K562 (cell line): Measurements from ENCODE around the gene ATP5PF. TPM values are rescaled to one million over a fixed set of nuclear protein-coding genes. Genes with fewer than 3 reads are reported as not detected.

Source experiments
- CBX3 ChIP-seq, 2 experiments: IDR thresholded peaks; 1 replicate in 1 of 2; 2 replicates in 1 of 2; pipeline ENCODE4 v1.6.1; 2012; ENCODE audit warnings: inconsistent platforms in 2 of 2, low read length in 2 of 2, borderline replicate concordance in 1 of 2, control low read depth in 1 of 2
- CHD1 ChIP-seq: fragments of 200-600 bp; sonication (generic); IDR thresholded peaks from one replicate; pipeline ENCODE4 v1.6.1; 2012; ENCODE audit warnings: mild to moderate bottlenecking, moderate library complexity, low read length, inconsistent platforms
- DDX20 ChIP-seq: fragments of 450-650 bp; IDR thresholded peaks from 2 replicates; pipeline ENCODE4 v1.6.1; 2016; ENCODE audit warnings: missing genetic modification characterization, low read depth, mild to moderate bottlenecking, missing compliant biosample characterization, moderate library complexity
- FOS ChIP-seq: IDR thresholded peaks from 3 replicates; pipeline ENCODE4 v1.6.1; 2011; ENCODE audit not compliant: insufficient read length; ENCODE audit errors: extremely low read depth
- GABPB1 ChIP-seq: sonication (generic); formaldehyde crosslinking; IDR thresholded peaks from 2 replicates; pipeline ENCODE4 v1.8.0; 2022; ENCODE audit warnings: mild to moderate bottlenecking, missing genetic modification reagents
- HNRNPK ChIP-seq: fragments of 200-400 bp; formaldehyde crosslinking; IDR thresholded peaks from one replicate; pipeline ENCODE4 v1.6.1; 2018; ENCODE audit warnings: mild to moderate bottlenecking, low read depth, low read length; ENCODE audit not compliant: poor library complexity, severe bottlenecking
- JUND ChIP-seq, 2 experiments: IDR thresholded peaks; 2 replicates in 1 of 2; 3 replicates in 1 of 2; pipeline ENCODE4 v1.6.1; 2011; ENCODE audit warnings: borderline replicate concordance in 2 of 2, low read depth in 2 of 2, low read length in 2 of 2, improper control_type of control experiment in 1 of 2, missing biosample characterization in 1 of 2, missing genetic modification characterization in 1 of 2, missing genetic modification reagents in 1 of 2
- PRPF4 ChIP-seq: fragments of 200-400 bp; formaldehyde crosslinking; IDR thresholded peaks from one replicate; pipeline ENCODE4 v1.6.1; 2017; ENCODE audit warnings: low read length, low read depth, mild to moderate bottlenecking; ENCODE audit not compliant: insufficient read depth, poor library complexity, severe bottlenecking
- SMAD4 ChIP-seq: fragments of 250-450 bp; sonication (Bioruptor Pico); conservative IDR thresholded peaks from 2 replicates; pipeline ENCODE4 v1.8.0; 2021; ENCODE audit warnings: inconsistent platforms, mild to moderate bottlenecking, moderate library complexity
- ZKSCAN3 ChIP-seq: fragments of 250-450 bp; sonication (Bioruptor Pico); IDR thresholded peaks from 2 replicates; pipeline ENCODE4 v1.4.0; 2020
- ZNF444 ChIP-seq: fragments of 250-450 bp; sonication (Bioruptor Pico); IDR thresholded peaks from 2 replicates; pipeline ENCODE4 v1.4.0; 2020; ENCODE audit warnings: mild to moderate bottlenecking, moderate library complexity
- ZNF830 ChIP-seq: fragments of 250-450 bp; sonication (Bioruptor Pico); IDR thresholded peaks from 2 replicates; pipeline ENCODE4 v1.5.0; 2021; ENCODE audit warnings: mild to moderate bottlenecking
- polyA plus RNA-seq, 8 experiments: library from polyadenylated mRNA; depleted of rRNA in 4 of 8; stranded (reverse) in 5 of 8; unstranded in 3 of 8; fragments of >200 nt; fragmentation: Nextera tagmentation in 2 of 8; fragmentation: Illumina TruSeq in 1 of 8; extraction: Ambion mirVana in 2 of 8; extraction: Trizol in 1 of 8; gene quantifications; 2 replicates each; pipeline versions ENCODE4 v1.2.1 to v1.2.3, GENCODE V29; 2011 to 2014; ENCODE audit warnings: inconsistent platforms in 1 of 8, missing spikeins in 1 of 8
- total RNA-seq, 7 experiments: library from RNA; depleted of rRNA in 6 of 7; stranded (reverse); fragments of >200 nt in 6 of 7; fragmentation: Illumina TruSeq in 2 of 7; extraction: Trizol in 2 of 7; gene quantifications; 2 replicates each; pipeline versions ENCODE4 v1.2.1 to v1.2.3, GENCODE V29; 2011 to 2021; ENCODE audit warnings: low replicate concordance in 1 of 7
- TF ChIP-seq, protein P1 (sequence below): IDR thresholded peaks from 2 replicates; pipeline ENCODE4 v1.6.1; 2011; ENCODE audit warnings: borderline replicate concordance, low read depth, mild to moderate bottlenecking, moderate library complexity, low read length; ENCODE audit not compliant: insufficient read depth, poor library complexity, severe bottlenecking
- TF ChIP-seq, protein P2 (sequence below), 2 experiments: fragments of 450-650 bp; conservative IDR thresholded peaks; 2 replicates each; pipeline ENCODE4 v1.6.1; 2017; ENCODE audit warnings: mild to moderate bottlenecking in 2 of 2, moderate library complexity in 2 of 2
- TF ChIP-seq, protein P3 (sequence below): IDR thresholded peaks from 2 replicates; pipeline ENCODE4 v1.6.1; 2016; ENCODE audit warnings: missing genetic modification characterization, missing compliant biosample characterization
- TF ChIP-seq, protein P4 (sequence below): fragments of 450-650 bp; formaldehyde crosslinking; IDR thresholded peaks from 2 replicates; pipeline ENCODE4 v1.4.0; 2022; ENCODE audit warnings: mild to moderate bottlenecking, moderate library complexity
- TF ChIP-seq, protein P5 (sequence below): fragments of 450-650 bp; IDR thresholded peaks from 2 replicates; pipeline ENCODE4 v1.6.1; 2016; ENCODE audit warnings: missing biosample characterization, missing genetic modification characterization

Gene ATP5PF
- total and polyA plus RNA-seq, 9 of the 15 experiments (the other 6 are each of a cell fraction or from before 2014, with no cell fraction given) = 242 to 2,488 (median 533) TPM

DNA sequence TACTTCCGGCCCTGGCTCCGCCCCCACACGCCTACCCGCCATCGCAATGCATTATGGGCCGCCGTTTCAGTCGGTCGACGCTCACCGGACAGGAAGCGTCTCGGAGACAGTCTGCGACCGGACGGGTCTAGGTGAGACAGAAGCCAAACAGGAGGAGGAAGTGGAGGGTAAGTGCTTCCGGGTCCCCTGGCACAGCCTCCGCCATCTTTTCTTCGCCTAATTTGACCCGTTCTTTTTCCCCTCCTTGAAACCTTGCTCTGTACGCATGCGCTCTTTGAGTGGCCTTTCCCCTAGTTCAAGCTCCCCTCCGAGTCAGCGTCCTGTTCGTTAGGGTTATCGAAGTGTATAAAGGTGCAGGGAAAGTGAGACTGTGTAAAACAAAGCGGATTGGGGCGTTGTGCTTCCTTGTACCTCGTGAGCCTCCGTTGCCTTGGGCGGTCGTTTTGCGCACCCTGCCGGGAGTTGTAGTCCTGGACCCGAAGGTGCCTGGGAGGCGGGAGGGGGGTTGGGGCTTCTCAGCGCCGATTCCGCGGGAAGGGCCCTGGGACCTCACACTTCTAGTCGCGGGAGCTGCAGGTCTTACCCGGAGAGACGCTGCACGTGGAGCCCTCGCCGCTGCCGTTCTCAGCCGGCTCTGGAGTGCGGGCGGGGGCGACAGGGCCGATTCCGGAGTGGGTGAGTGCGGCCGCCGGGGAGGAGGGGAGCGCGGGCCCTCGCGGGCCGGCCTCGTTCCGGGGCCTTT, at the start of gene ATP5PF, which contains the start of gene GABPA (continued):
- TF ChIP-seq ZNF830 = peak; percentile 89
- TF ChIP-seq ZKSCAN3 = no peak
- TF ChIP-seq FOS = no peak
- no peak for TF ChIP-seq ZNF444 (CRISPR knock-in tag)
- TF ChIP-seq, protein P1, sequence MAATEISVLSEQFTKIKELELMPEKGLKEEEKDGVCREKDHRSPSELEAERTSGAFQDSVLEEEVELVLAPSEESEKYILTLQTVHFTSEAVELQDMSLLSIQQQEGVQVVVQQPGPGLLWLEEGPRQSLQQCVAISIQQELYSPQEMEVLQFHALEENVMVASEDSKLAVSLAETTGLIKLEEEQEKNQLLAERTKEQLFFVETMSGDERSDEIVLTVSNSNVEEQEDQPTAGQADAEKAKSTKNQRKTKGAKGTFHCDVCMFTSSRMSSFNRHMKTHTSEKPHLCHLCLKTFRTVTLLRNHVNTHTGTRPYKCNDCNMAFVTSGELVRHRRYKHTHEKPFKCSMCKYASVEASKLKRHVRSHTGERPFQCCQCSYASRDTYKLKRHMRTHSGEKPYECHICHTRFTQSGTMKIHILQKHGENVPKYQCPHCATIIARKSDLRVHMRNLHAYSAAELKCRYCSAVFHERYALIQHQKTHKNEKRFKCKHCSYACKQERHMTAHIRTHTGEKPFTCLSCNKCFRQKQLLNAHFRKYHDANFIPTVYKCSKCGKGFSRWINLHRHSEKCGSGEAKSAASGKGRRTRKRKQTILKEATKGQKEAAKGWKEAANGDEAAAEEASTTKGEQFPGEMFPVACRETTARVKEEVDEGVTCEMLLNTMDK = no peak
- peak; percentile 64 for TF ChIP-seq CHD1
- peak; percentile 75 for TF ChIP-seq JUND (IDR thresholded peaks at IDR 0.05; ENCODE audit: borderline replicate concordance, low read depth, low read length)
- TF ChIP-seq JUND (tag; IDR thresholded peaks at IDR 0.05; ENCODE audit: borderline replicate concordance, low read depth, low read length) = peak; percentile 69; the same call in 2 of the 3 replicates
- TF ChIP-seq, protein P2, sequence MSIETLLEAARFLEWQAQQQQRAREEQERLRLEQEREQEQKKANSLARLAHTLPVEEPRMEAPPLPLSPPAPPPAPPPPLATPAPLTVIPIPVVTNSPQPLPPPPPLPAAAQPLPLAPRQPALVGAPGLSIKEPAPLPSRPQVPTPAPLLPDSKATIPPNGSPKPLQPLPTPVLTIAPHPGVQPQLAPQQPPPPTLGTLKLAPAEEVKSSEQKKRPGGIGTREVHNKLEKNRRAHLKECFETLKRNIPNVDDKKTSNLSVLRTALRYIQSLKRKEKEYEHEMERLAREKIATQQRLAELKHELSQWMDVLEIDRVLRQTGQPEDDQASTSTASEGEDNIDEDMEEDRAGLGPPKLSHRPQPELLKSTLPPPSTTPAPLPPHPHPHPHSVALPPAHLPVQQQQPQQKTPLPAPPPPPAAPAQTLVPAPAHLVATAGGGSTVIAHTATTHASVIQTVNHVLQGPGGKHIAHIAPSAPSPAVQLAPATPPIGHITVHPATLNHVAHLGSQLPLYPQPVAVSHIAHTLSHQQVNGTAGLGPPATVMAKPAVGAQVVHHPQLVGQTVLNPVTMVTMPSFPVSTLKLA (conservative IDR thresholded peaks at IDR 0.05) = peak; percentile 75
- TF ChIP-seq, protein P3, sequence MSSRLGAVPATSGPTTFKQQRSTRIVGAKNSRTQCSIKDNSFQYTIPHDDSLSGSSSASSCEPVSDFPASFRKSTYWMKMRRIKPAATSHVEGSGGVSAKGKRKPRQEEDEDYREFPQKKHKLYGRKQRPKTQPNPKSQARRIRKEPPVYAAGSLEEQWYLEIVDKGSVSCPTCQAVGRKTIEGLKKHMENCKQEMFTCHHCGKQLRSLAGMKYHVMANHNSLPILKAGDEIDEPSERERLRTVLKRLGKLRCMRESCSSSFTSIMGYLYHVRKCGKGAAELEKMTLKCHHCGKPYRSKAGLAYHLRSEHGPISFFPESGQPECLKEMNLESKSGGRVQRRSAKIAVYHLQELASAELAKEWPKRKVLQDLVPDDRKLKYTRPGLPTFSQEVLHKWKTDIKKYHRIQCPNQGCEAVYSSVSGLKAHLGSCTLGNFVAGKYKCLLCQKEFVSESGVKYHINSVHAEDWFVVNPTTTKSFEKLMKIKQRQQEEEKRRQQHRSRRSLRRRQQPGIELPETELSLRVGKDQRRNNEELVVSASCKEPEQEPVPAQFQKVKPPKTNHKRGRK (tag) = no peak
- no peak for TF ChIP-seq DDX20 (tag)
- TF ChIP-seq PRPF4 = no peak
- TF ChIP-seq, protein P4, sequence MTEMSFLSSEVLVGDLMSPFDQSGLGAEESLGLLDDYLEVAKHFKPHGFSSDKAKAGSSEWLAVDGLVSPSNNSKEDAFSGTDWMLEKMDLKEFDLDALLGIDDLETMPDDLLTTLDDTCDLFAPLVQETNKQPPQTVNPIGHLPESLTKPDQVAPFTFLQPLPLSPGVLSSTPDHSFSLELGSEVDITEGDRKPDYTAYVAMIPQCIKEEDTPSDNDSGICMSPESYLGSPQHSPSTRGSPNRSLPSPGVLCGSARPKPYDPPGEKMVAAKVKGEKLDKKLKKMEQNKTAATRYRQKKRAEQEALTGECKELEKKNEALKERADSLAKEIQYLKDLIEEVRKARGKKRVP (CRISPR knock-in tag) = 0 out of 2 replicates have a peak, but pooled peaks have one; percentile 6
- TF ChIP-seq, protein P5, sequence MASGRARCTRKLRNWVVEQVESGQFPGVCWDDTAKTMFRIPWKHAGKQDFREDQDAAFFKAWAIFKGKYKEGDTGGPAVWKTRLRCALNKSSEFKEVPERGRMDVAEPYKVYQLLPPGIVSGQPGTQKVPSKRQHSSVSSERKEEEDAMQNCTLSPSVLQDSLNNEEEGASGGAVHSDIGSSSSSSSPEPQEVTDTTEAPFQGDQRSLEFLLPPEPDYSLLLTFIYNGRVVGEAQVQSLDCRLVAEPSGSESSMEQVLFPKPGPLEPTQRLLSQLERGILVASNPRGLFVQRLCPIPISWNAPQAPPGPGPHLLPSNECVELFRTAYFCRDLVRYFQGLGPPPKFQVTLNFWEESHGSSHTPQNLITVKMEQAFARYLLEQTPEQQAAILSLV (tag) = no peak
- TF ChIP-seq GABPB1 (CRISPR knock-in tag) = peak; percentile 100
- TF ChIP-seq HNRNPK = no peak
- peak in 1 of 2 experiments; percentile 58; a peak in 1 of 3 replicates for TF ChIP-seq CBX3 (IDR thresholded peaks at IDR 0.05; ENCODE audit: borderline replicate concordance in 1 of 2, low read length in 2 of 2)
- TF ChIP-seq SMAD4 (CRISPR knock-in tag) = peak; percentile 82
